H1 (cell line): ENCODE results near the gene HABP4.

Experiments
- ATF3 ChIP-seq: IDR thresholded peaks from 2 replicates; pipeline ENCODE4 v1.6.1; 2011; ENCODE audit warnings: low read depth, mild to moderate bottlenecking, low read length; ENCODE audit not compliant: insufficient read depth
- EP300 ChIP-seq, 2 experiments: IDR thresholded peaks; 1 replicate in 1 of 2; 2 replicates in 1 of 2; pipeline ENCODE4 v1.6.1; 2011 to 2012; ENCODE audit warnings: low read depth in 2 of 2, low read length in 2 of 2, mild to moderate bottlenecking in 2 of 2, borderline replicate concordance in 1 of 2, inconsistent platforms in 1 of 2, moderate library complexity in 1 of 2
- EZH2 ChIP-seq: fragments of 200-600 bp; sonication (generic); IDR thresholded peaks from 2 replicates; pipeline ENCODE4 v1.7.1; 2012; ENCODE audit warnings: low read depth, mild to moderate bottlenecking, moderate library complexity, low read length, inconsistent platforms; ENCODE audit not compliant: severe bottlenecking
- JUND ChIP-seq: IDR thresholded peaks from 2 replicates; pipeline ENCODE4 v1.6.1; 2011; ENCODE audit warnings: mild to moderate bottlenecking, improper control_type of control experiment, low read length
- NANOG ChIP-seq: IDR thresholded peaks from 2 replicates; pipeline ENCODE4 v1.6.1; 2011; ENCODE audit warnings: low read length, low read depth, mild to moderate bottlenecking, inconsistent platforms; ENCODE audit not compliant: insufficient read depth, poor library complexity, severe bottlenecking
- POLR2A ChIP-seq, 2 experiments: IDR thresholded peaks; 1 replicate in 1 of 2; 2 replicates in 1 of 2; pipeline ENCODE4 v1.6.1; 2011; ENCODE audit warnings: low read depth in 2 of 2, low read length in 2 of 2, mild to moderate bottlenecking in 2 of 2; ENCODE audit errors: control extremely low read depth in 1 of 2
- POLR2AphosphoS5 ChIP-seq: IDR thresholded peaks from 2 replicates; pipeline ENCODE4 v1.6.1; 2011; ENCODE audit warnings: low read depth, low read length
- SP1 ChIP-seq: IDR thresholded peaks from 2 replicates; pipeline ENCODE4 v1.6.1; 2011; ENCODE audit warnings: low read depth, low read length
- SUZ12 ChIP-seq: fragments of 200-600 bp; sonication (generic); IDR thresholded peaks from 2 replicates; pipeline ENCODE4 v1.6.1; 2012; ENCODE audit warnings: mild to moderate bottlenecking, inconsistent platforms, low read length, moderate library complexity, mixed read lengths
- TF ChIP-seq, protein P1 (sequence below), 3 experiments: IDR thresholded peaks; 1 replicate in 2 of 3; 2 replicates in 1 of 3; pipeline versions ENCODE4 v1.5.1 to v1.6.1; 2011; ENCODE audit warnings: low read length in 3 of 3, mild to moderate bottlenecking in 3 of 3, inconsistent platforms in 2 of 3, low read depth in 1 of 3, moderate library complexity in 1 of 3; ENCODE audit not compliant: insufficient read depth in 1 of 3; ENCODE audit errors: control extremely low read depth in 1 of 3

- TF ChIP-seq SP1 = no peak
- TF ChIP-seq SUZ12 = no peak
- TF ChIP-seq, protein P1, sequence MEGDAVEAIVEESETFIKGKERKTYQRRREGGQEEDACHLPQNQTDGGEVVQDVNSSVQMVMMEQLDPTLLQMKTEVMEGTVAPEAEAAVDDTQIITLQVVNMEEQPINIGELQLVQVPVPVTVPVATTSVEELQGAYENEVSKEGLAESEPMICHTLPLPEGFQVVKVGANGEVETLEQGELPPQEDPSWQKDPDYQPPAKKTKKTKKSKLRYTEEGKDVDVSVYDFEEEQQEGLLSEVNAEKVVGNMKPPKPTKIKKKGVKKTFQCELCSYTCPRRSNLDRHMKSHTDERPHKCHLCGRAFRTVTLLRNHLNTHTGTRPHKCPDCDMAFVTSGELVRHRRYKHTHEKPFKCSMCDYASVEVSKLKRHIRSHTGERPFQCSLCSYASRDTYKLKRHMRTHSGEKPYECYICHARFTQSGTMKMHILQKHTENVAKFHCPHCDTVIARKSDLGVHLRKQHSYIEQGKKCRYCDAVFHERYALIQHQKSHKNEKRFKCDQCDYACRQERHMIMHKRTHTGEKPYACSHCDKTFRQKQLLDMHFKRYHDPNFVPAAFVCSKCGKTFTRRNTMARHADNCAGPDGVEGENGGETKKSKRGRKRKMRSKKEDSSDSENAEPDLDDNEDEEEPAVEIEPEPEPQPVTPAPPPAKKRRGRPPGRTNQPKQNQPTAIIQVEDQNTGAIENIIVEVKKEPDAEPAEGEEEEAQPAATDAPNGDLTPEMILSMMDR (IDR thresholded peaks at IDR 0.05; ENCODE audit: control extremely low read depth in 1 of 3, insufficient read depth in 1 of 3, low read depth in 1 of 3, low read length in 3 of 3) = no peak
- TF ChIP-seq EZH2 = no peak
- TF ChIP-seq POLR2A (IDR thresholded peaks at IDR 0.05; ENCODE audit: control extremely low read depth in 1 of 2, low read depth in 2 of 2, low read length in 2 of 2) = no peak
- TF ChIP-seq JUND = no peak
- TF ChIP-seq ATF3 = no peak
- no peak for TF ChIP-seq POLR2AphosphoS5
- TF ChIP-seq NANOG = no peak
- no peak for TF ChIP-seq EP300 (IDR thresholded peaks at IDR 0.05; ENCODE audit: borderline replicate concordance in 1 of 2, low read depth in 2 of 2, low read length in 2 of 2)
These were observed 14.5 kb downstream of the HABP4 start for GRCh38 chr9:96464426-96464825.
